ENCODE measurements around the gene NEDD4L.

NEDD4L gene

DNA sequence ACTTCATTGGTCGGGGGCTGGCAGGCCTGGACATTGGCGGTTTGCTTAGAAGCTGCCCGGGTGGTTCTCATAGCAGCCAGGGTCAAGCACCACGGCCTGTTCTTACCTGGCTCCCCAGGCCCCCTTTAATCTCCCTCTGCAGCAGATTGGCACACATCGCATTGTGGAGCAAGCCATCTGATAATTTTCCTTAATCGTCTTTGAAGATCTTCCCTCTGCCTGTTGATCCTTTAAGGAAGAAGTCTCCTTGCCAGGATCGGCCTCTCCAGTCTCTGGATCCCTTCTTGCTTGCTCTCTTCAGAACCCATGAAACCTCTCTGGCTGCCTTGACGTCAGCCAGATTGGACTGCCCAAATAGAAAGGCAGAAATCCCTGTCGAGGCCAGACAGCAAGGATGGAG, 75.8 kb downstream of the NEDD4L start:
- no peak for TF ChIP-seq ZNF274 (IDR thresholded peaks at IDR 0.05; ENCODE audit: low read depth, low read length)
- no peak overlapping the region for H3K4me3 ChIP-seq (ENCODE audit: low read length)

DNA sequence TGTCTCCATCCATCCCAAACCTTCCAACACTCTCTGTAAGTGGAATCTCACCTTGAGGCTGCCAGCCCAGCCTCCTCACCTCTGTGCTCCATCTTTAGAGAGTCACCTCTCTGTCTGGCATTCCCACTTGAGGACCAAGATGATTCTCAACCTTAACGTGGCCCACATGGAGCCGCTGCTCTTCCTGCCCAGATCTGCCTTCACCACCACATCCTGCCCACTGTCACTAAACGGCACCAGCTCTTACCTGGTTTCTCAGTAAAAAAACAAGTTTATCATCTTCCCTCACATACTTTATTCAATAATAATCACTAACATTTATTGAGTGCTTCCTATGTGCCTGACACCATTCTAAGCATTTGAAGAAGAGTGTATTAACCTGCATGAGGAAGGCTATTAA, 80.4 kb downstream of the NEDD4L start:
- no peak overlapping the region for H3K4me3 ChIP-seq (ENCODE audit: low read length)
- TF ChIP-seq ZNF274 (IDR thresholded peaks at IDR 0.05; ENCODE audit: low read depth, low read length) = no peak

- no peak for TF ChIP-seq ZNF274 (IDR thresholded peaks at IDR 0.05; ENCODE audit: low read depth, low read length)
- no peak overlapping the region for H3K4me3 ChIP-seq (ENCODE audit: low read length)
Measured at GRCh38 chr18:58125183-58125582, 81.2 kb downstream of the NEDD4L start.

DNA sequence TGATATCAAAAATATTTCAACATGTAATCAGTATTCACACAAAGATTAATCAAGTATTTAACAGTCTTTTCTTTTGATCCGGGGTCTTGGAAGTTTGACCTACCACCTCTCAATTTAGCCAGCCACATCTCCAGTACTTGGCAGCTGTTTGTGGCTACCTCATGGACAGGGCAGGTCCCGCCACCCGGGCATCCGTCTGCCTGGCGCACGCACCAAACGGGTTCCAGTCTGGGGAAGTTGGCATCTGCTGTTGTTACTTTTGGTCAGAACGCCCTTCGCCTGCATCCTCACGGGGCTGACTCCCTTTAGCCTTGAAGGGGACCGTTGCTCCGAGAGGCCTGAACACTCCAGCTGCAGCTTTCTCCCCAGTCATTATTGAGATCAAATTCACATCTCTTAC, 81.7 kb downstream of the NEDD4L start:
- TF ChIP-seq ZNF274 (IDR thresholded peaks at IDR 0.05; ENCODE audit: low read depth, low read length) = no peak
- H3K4me3 ChIP-seq (ENCODE audit: low read length) = no peak overlapping the region

- TF ChIP-seq ZNF274 (IDR thresholded peaks at IDR 0.05; ENCODE audit: low read depth, low read length) = no peak
- H3K4me3 ChIP-seq (ENCODE audit: low read length) = no peak overlapping the region
Measured at GRCh38 chr18:58128381-58129374, 84.7 kb downstream of the NEDD4L start.

DNA sequence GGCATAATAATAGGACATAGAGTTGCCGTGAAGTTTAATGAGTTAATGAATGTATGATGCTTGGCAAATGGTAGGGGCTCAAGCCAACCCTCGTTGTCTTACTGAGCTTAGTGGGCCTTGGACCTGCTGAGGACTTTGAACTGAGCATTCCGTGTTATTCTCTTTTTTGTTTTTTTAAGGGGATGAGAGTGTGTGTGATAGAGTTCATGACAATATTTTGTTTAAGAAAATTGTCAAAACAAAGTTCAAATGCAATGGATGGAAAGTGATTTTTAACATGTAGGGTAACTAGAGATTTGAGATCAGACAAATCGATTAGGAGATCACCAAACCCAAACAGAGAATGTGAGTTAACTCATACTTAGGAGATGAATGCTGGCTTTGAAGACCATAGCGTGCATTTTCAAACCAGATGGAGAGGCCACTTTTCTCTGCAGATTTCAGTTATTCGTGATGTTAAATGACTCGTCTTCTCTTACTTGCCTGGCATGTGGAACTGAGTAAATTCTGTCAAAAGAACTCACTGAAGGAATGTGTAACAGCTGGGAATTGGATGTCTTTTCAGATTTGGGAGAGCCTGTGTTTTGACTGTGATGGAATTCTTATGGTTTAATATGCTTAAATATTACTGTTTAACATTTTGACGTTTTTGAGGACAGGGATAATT, 88.7 kb downstream of the NEDD4L start:
- no peak for TF ChIP-seq ZNF274 (IDR thresholded peaks at IDR 0.05; ENCODE audit: low read depth, low read length)
- H3K4me3 ChIP-seq (ENCODE audit: low read length) = no peak overlapping the region

DNA sequence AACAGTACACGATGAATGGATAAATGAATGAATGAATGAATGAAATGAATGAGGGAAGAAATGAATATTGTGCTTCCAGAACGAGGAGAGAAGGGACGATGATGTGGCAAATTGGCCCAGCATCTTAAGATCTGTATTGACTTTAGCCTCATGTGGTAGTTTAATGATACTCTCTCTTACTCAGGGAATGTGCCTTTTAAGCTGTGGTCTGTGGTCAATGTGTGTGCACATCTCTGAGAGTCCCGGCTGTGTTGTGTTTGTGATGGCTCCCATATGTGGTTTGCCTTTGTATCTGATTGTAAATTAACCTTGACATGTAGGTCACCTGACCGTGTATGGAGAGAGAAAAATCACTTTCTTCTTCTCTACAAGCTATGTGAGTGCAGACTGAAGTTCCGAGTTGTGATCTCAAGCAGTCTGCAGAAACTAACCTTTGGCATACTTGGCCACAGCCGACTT, 91.2 kb downstream of the NEDD4L start:
- H3K4me3 ChIP-seq (ENCODE audit: low read length) = no peak overlapping the region
- TF ChIP-seq ZNF274 (IDR thresholded peaks at IDR 0.05; ENCODE audit: low read depth, low read length) = no peak

- 0 out of 2 replicates have a peak overlapping the region, but pooled peaks have one; percentile 17 for H3K4me3 ChIP-seq (ENCODE audit: low read length)
- no peak for TF ChIP-seq ZNF274 (IDR thresholded peaks at IDR 0.05; ENCODE audit: low read depth, low read length)
Measured at GRCh38 chr18:58135701-58136331, 91.8 kb downstream of the NEDD4L start.

GRCh38 chr18:58136879-58137278, 92.9 kb downstream of the NEDD4L start:
- no peak overlapping the region for H3K4me3 ChIP-seq (ENCODE audit: low read length)
- TF ChIP-seq ZNF274 (IDR thresholded peaks at IDR 0.05; ENCODE audit: low read depth, low read length) = no peak

DNA sequence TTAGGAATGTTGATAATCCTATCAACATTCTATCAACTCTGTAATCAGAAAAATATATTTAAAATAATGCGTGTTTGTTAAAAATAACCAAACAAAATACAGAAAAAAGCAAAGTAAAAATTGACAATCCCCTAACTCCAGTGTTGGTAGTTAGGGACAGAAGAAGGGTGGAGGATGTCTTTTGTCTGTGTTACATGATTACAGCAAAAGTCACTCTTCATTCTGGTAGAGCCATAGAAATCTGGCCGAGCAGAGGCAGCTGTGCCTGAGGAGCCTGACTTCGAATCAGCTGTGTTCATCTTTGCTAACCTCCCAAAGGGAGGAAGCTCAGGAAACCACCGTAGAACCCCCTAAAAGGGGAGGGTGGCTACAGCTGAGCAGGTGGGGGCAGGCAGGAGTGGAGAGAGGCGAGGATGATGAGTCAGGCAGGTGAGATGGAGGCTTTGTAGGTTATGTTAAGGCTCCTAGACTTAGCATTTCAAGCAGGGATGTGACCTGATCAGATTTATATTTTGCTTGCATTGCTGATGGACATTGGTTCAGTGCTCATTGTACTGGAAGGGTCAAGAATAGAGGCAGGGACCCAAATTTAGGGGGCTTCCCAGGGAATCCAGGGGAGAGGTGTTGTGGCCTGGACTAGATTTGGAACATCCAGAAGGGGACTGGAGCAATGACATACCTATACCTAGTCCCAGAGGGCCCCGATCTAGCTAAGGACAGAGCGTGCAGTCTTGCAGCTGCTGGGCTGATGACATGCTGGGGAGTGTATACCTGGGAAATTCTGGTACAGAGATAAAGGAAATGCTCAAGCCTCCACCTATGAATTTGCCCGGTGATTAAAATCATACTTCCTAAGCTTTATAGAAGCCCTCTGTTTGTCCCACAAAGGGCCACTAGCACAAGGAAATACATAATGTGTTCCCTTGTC, 95.7 kb downstream of the NEDD4L start:
- no peak overlapping the region for H3K4me3 ChIP-seq (ENCODE audit: low read length)
- TF ChIP-seq ZNF274 (IDR thresholded peaks at IDR 0.05; ENCODE audit: low read depth, low read length) = no peak

GRCh38 chr18:58140387-58141325, 96.6 kb downstream of the NEDD4L start:
- no peak overlapping the region for H3K4me3 ChIP-seq (ENCODE audit: low read length)
- TF ChIP-seq ZNF274 (IDR thresholded peaks at IDR 0.05; ENCODE audit: low read depth, low read length) = no peak

GRCh38 chr18:58143386-58143785, 99.4 kb downstream of the NEDD4L start:
- TF ChIP-seq ZNF274 (IDR thresholded peaks at IDR 0.05; ENCODE audit: low read depth, low read length) = no peak
- no peak overlapping the region for H3K4me3 ChIP-seq (ENCODE audit: low read length)

Measured in GM08714 (cell line).